ENCODE results near the gene TMEM205. TPM values are rescaled to one million over a fixed set of nuclear protein-coding genes. Genes with fewer than 3 reads are reported as not detected.

The TMEM205 gene
- total and polyA plus RNA-seq, 2 of the 8 experiments (the other 6 are each of a cell fraction or from before 2014, with no cell fraction given): 73.5 to 423 TPM

DNA sequence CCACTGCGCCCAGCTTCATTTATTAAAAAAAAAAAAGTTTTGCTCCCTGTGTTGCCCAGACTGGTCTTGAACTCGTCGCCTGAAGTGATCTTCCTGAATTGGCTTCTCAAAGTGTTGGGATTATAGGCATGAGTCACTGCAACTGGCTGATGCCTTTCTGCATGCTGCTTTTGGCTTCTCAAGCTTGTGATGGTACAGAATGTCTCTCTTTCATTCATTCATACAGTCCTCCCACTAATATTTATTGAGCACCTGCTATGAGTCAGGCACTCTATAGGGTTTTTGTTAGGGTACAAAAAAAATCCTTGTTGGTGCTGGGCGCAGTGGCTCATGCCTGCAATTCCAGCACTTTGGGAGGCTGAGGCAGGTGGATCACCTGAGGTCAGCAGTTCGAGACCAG lies 41.1 kb downstream of the TMEM205 start:
- Histone ChIP-seq H2BK5ac (ENCODE audit: low read depth, low read length) (no peak overlapping the region), H3K79me2 (ENCODE audit: control insufficient read depth in 1 of 2, insufficient read depth in 2 of 2, low read length in 2 of 2) (no peaks in the 10 kb centered on the region), H2BK12ac (ENCODE audit: low read depth, low read length) (no peak overlapping the region), H2BK20ac (ENCODE audit: low read length) (no peak overlapping the region), H2AFZ (ENCODE audit: low read length) (no peak overlapping the region), H3K9ac (replicated peaks in 1 of 4; ENCODE audit: extremely low read depth in 1 of 4, low read depth in 3 of 4, low read length in 3 of 4) (no peak overlapping the region), H3K27ac (ENCODE audit: low read depth, low read length) (no peak overlapping the region), H4K20me1 (replicated peaks in 1 of 2; ENCODE audit: control insufficient read depth in 1 of 2, insufficient read depth in 2 of 2, low read length in 2 of 2) (no peaks in the 10 kb centered on the region), H3K27me3 (replicated peaks in 1 of 4; ENCODE audit: control insufficient read depth in 3 of 4, extremely low read depth in 1 of 4, insufficient read depth in 3 of 4, low read length in 3 of 4) (no peaks in the 10 kb centered on the region), H4K8ac (ENCODE audit: extremely low read depth, insufficient read depth, low read length) (no peak overlapping the region), H2BK15ac (ENCODE audit: low read length) (no peak overlapping the region), H3K4ac (replicated peaks; ENCODE audit: insufficient read length, low read depth, low read length) (no peak overlapping the region), H3K23ac (ENCODE audit: insufficient read length) (no peak overlapping the region), H3K4me2 (ENCODE audit: insufficient read depth in 1 of 2, low read depth in 2 of 2, low read length in 2 of 2) (no peak overlapping the region), H2AK5ac (ENCODE audit: low read depth, low read length) (no peak overlapping the region), H3K4me3 (ENCODE audit: extremely low read depth in 1 of 4, insufficient read depth in 2 of 4, low read depth in 3 of 4, low read length in 4 of 4) (no peak overlapping the region), H3K14ac (ENCODE audit: insufficient read length) (no peak overlapping the region), H3K56ac (replicated peaks; ENCODE audit: insufficient read length, low read depth, low read length) (no peak overlapping the region), H3K79me1 (ENCODE audit: low read depth, low read length) (no peaks in the 10 kb centered on the region), H3K4me1 (replicated peaks in 1 of 4; ENCODE audit: control insufficient read depth in 3 of 4, insufficient read depth in 4 of 4, low read length in 3 of 4) (no peaks in the 10 kb centered on the region), H3K9me3 (ENCODE audit: insufficient read depth in 2 of 2, low read depth in 1 of 2, low read length in 1 of 2) (no peaks in the 10 kb centered on the region), H2BK120ac (replicated peaks; ENCODE audit: low read depth, low read length) (no peak overlapping the region), H3K23me2 (ENCODE audit: low read depth, low read length) (no peaks in the 10 kb centered on the region), H4K91ac (replicated peaks; ENCODE audit: insufficient read length, low read length) (no peak overlapping the region), H3K18ac (ENCODE audit: extremely low read depth, low read length) (no peak overlapping the region), H4K5ac (ENCODE audit: insufficient read length, low read depth, low read length) (no peak overlapping the region), H3K36me3 (ENCODE audit: control insufficient read depth in 2 of 4, insufficient read depth in 4 of 4, low read length in 3 of 4) (no peaks in the 10 kb centered on the region)
- TF ChIP-seq SRF (IDR thresholded peaks at IDR 0.05; ENCODE audit: low read depth, low read length): no peak
- TF ChIP-seq EP300 (IDR thresholded peaks at IDR 0.05; ENCODE audit: borderline replicate concordance in 1 of 2, low read depth in 2 of 2, low read length in 2 of 2): no peak
- no peak for TF ChIP-seq TBP (IDR thresholded peaks at IDR 0.05; ENCODE audit: low read depth, low read length)
- TF ChIP-seq, protein P1, sequence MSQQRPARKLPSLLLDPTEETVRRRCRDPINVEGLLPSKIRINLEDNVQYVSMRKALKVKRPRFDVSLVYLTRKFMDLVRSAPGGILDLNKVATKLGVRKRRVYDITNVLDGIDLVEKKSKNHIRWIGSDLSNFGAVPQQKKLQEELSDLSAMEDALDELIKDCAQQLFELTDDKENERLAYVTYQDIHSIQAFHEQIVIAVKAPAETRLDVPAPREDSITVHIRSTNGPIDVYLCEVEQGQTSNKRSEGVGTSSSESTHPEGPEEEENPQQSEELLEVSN (IDR thresholded peaks at IDR 0.05): no peak
- TF ChIP-seq RBBP5 (IDR thresholded peaks at IDR 0.05; ENCODE audit: borderline replicate concordance, low read depth, low read length): no peak
- no peak for TF ChIP-seq POLR2AphosphoS5 (IDR thresholded peaks at IDR 0.05; ENCODE audit: low read depth, low read length)
- no peak for TF ChIP-seq SIN3A (conservative IDR thresholded peaks at IDR 0.05 in 1 of 2, IDR thresholded peaks at IDR 0.05 in 1 of 2; ENCODE audit: low read depth in 1 of 2, low read length in 2 of 2)
- TF ChIP-seq KDM5A (IDR thresholded peaks at IDR 0.05; ENCODE audit: low read length): no peak
- no peak for TF ChIP-seq YY1 (IDR thresholded peaks at IDR 0.05; ENCODE audit: low read depth, low read length)
- TF ChIP-seq CHD1 (IDR thresholded peaks at IDR 0.05; ENCODE audit: low read depth, low read length): no peak
- no peak for FAIRE-seq
- CTCF ChIA-PET (ENCODE audit: partially characterized antibody): interaction anchor here (1.1 to 2.1 kb wide), 4 partner anchors 9 to 77 kb away, joined by 4 to 6 read pairs (median 4); partner anchors contain the start of gene TSPAN16
- POLR2A ChIA-PET (ENCODE audit: partially characterized antibody): no interaction called here
- WGBS, 2 experiments (ENCODE audit: extremely low coverage in 1 of 2, insufficient coverage in 1 of 2, insufficient read length in 1 of 2, insufficient replicate concordance in 2 of 2, low coverage in 1 of 2, low lambda C conversion rate in 2 of 2, missing lambda C conversion rate in 1 of 2): 83% methylated on average over 5 of the region's 5 CpGs; no CpG with 5 or more reads in 1 of the 2 experiments
- DNase-seq (ENCODE audit: low read depth in 1 of 2, low spot score in 2 of 2): no peak
